H54 (cell line): ENCODE measurements around the gene SUPT5H.
"Not testable (repeated sequence)": the region's sequence is repeated elsewhere in the genome, so short reads cannot be mapped to it uniquely, and the experiment has no call there.

Experiments
- DNase-seq: peaks from one replicate; pipeline ENCODE4 v3.0.0; 2011; ENCODE audit warnings: low spot score, mixed read lengths; ENCODE audit not compliant: insufficient read length
- FAIRE-seq: peaks from 3 replicates; lab custom pipeline; 2011; peaks lifted over from hg19 to GRCh38; lab: Jason Lieb, UNC
- POLR2A ChIP-seq: IDR thresholded peaks from 2 replicates; pipeline ENCODE4 v1.6.1; 2011; ENCODE audit warnings: low read depth, mild to moderate bottlenecking, low read length

The SUPT5H gene

GRCh38 chr19:39446365-39447084, 1.1 kb downstream of the SUPT5H start:
- TF ChIP-seq POLR2A: no peak
- DNase-seq (no peak), FAIRE-seq (no peak)

- FAIRE-seq (no peak), DNase-seq (peak; percentile 75)
- TF ChIP-seq POLR2A: no peak
Measured at GRCh38 chr19:39448271-39448670, 2.9 kb downstream of the SUPT5H start.

DNA sequence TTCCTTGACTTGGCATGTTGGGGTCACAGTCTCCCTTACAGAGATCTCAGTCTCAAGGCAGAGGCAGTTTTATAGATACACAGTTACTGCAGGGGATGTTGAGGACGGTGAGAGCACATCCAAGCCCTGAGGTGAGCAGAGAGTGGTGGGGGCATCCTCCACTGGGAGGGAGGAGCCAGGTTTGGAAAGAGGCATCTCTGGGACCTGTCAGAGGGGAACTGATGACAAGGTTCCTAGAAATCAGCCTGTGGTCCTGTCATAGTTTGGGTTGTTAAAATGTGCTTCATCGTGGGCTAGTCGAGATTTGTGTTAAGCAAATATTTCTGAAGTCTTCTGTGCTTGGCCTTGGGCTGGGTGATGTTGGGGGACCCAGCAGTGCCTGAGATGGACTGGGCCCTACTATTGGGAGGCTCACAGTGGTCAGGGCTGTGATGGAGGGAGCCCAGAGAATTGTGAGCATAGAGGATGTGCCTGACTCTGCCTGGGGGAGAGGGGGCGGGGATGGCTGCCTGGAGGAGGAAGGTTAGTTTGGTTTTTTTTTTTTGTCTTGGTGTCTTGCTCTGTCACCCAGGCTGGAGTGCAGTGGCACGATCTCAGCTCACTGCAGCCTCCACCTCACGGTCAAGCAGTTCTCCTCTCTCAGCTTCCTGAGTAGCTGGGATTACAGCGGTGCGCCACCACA, 3.9 kb downstream of the SUPT5H start:
- TF ChIP-seq POLR2A: no peak
- DNase-seq: no peak
- no peak for FAIRE-seq

DNA sequence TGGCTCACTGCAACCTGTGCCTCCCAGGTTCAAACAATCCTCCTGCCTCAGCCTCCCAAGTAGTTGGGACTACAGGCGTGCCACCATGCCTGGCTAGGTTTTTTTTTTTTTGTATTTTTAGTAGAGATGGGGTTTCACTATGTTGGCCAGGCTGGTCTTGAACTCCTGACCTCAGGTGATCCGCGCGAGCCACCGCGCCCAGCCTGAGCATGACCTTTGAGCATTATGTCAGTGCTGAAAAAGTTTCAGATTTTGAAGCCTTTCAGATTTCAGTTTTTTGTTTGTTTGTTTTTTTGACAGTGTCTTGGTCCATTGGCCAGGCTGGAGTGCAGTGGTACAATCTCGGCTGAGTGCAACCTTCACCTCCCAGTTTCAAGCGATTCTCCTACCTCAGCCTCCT, 5.9 kb downstream of the SUPT5H start:
- DNase-seq, FAIRE-seq: not testable (repeated sequence)

DNA sequence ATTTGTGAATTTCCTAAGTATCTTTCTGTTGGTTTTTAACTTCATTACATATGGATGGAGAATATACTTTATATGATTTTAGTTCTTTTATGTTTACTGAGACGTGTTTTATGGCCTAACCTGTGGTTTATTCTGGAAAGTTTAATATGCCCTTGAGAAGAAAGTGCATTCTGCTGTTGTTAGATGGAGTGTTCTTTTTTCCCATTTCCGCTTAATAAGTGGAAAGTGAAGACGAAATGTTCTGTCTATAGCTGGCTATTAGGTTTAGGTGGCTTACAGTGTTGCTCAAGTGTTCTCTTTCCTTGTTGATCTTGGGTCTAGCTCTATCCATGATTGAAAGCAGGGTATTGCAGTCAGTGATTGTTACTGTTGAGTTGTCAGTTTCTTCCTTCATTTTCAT, 18.0 kb downstream of the SUPT5H start:
- DNase-seq (no peak), FAIRE-seq (no peak)
- no peak for TF ChIP-seq POLR2A

DNA sequence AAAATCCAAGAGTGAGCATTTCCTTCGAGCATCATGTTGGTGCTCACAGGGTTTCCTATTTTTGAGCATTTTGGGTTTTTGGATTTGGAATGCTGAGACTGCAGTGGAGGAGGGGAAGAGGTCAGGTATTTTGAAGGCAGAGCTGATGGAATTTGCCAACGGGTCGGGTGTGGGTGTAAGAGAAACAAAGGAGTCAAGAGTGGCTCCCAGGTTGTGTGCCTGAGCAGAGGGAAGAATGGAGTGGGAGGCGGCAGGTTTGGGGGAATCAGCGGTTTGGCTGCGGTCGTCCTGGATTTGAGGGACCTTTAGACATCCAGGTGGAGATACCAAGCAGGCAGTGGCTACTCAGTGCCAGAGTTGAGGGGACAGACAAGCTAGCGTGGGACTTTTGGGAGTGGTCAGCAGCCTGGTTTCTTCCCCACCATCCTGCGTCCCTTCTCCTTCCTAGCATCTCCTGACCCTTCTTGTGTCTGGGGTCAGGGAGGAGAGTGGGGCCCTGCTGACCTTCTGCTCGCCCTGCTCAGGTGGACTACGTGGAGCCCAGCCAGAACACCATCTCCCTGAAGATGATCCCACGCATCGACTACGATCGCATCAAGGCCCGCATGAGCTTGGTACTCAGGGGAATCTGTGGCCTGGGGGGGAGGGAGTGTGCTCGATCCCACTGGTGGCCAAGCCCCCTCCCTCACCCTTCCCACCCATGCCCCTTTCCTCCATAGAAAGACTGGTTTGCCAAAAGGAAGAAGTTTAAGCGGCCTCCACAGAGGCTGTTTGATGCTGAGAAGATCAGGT, 20.8 kb downstream of the SUPT5H start:
- no peak for DNase-seq
- TF ChIP-seq POLR2A: no peak

DNA sequence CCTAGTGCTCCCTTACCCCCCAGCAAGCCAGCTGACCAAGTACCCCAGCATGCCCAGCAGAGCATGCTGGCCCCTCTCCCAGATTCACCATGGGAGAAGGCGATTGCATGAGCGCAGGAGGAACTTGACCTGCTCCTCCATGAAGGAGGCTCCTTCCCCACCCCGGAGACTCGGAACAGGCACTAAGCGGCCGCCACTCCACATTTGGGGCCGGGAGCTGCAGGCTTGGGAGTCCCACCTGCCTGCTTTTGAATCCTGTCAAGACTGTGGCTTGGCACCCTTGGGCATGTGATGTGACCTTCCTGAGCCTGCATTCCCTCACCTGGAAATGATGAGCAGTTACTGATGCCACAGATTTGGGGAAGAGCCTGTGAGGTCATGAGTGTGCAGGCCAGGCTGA, 22.6 kb downstream of the SUPT5H start:
- no peak for TF ChIP-seq POLR2A
- no peak for FAIRE-seq
- no peak for DNase-seq

More for the DNA sequence above, 20.8 kb downstream of the SUPT5H start:
- FAIRE-seq: no peak

DNA sequence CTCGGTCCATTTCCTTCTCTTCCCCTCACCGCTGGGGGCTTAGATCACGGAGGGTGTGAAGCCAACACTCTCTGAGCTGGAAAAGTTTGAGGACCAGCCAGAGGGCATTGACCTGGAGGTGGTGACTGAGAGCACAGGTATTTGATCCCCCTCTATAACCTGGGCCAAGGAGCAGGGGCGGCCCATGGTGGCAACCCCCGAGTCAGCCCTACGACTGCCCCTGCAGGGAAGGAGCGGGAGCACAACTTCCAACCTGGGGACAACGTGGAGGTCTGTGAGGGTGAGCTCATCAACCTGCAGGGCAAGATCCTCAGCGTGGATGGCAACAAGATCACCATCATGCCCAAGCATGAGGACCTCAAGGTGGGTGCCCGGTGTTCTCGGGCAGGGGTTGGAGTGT, 23.7 kb downstream of the SUPT5H start:
- FAIRE-seq: no peak
- DNase-seq: no peak
- no peak for TF ChIP-seq POLR2A

GRCh38 chr19:39469567-39469966, 24.2 kb downstream of the SUPT5H start:
- no peak for FAIRE-seq

GRCh38 chr19:39470724-39471339, 25.4 kb downstream of the SUPT5H start:
- FAIRE-seq (no peak), DNase-seq (no peak)
- TF ChIP-seq POLR2A: no peak

More at GRCh38 chr19:39469567-39469966, 24.2 kb downstream of the SUPT5H start:
- no peak for DNase-seq
- no peak for TF ChIP-seq POLR2A

DNA sequence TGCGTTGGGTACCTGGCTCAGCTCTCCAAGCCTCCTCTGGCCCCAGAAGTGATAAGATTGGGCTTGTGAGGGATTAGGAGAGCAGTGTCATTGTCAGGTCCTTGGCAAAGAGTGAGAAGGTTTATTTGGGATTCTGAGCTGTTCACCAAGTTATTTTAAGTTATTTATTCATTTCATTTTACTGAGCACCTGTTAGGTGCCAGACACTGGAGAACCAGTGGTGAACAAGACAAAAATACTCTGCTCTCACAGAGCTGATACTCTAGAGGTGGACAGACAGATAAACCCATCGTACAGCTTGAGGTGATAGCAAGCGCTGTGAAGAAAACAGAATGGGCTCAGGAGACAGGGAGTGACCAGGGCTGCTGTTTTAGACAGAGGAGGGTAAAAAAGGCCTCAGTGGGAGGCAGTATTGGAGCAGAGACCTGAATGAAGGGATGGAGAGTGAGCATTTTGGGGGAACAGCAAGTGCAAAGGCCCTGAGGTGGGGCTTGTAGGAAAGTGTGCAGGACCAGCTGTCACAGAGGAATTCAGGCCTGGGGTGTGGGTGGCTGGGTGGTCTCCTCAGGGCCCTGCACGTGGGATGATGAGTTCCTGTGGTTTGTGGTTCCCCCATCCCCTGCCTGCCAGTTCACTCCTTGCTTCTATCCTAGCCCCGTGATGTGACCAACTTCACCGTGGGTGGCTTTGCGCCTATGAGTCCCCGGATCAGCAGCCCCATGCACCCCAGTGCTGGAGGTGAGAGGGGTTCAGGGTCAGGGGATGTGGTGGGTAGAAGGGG, 26.6 kb downstream of the SUPT5H start:
- no peak for TF ChIP-seq POLR2A
- FAIRE-seq: no peak
- DNase-seq: no peak

GRCh38 chr19:39472746-39473442, 27.5 kb downstream of the SUPT5H start:
- DNase-seq (no peak), FAIRE-seq (no peak)
- no peak for TF ChIP-seq POLR2A
